Esophagus muscularis mucosa (tissue), 4 donors: ENCODE data around the gene COPS8. TPM values are rescaled to one million over a fixed set of nuclear protein-coding genes. Genes with fewer than 3 reads are reported as not detected.
A peak's percentile ranks its signal among the peaks of the same experiment; 100 is the strongest.

Experiments
- DNase-seq: peaks from one replicate; pipeline ENCODE4 v3.0.0-alpha.2; 2017; ENCODE audit errors: extremely low spot score
- H3K27ac ChIP-seq, 4 donors: fragments of 200-600 bp; sonication (generic); replicated peaks in 1 of 4; 1 replicate in 3 of 4; 2 replicates in 1 of 4; pipeline ENCODE4 v1.5.1; 2016 to 2019; ENCODE audit warnings: mild to moderate bottlenecking in 1 of 4
- H3K27me3 ChIP-seq, 4 donors: fragments of 200-600 bp; sonication (generic); one replicate each; pipeline versions ENCODE4 v1.5.1 to v1.6.0; 2016 to 2019
- H3K36me3 ChIP-seq, 4 donors: fragments of 200-600 bp; sonication (generic); one replicate each; pipeline ENCODE4 v1.5.1; 2016 to 2019
- H3K4me1 ChIP-seq, 4 donors: fragments of 200-600 bp; sonication (generic); one replicate each; pipeline ENCODE4 v1.5.1; 2016 to 2019
- H3K4me3 ChIP-seq, 4 donors: fragments of 200-600 bp; sonication (generic); 1 replicate in 2 of 4; 2 replicates in 2 of 4; pipeline ENCODE4 v1.5.1; 2016 to 2019; ENCODE audit warnings: mild to moderate bottlenecking in 4 of 4, moderate library complexity in 1 of 4
- H3K9me3 ChIP-seq, 4 donors: fragments of 200-600 bp; sonication (generic); 1 replicate in 3 of 4; 2 replicates in 1 of 4; pipeline ENCODE4 v1.5.1; 2016 to 2019
- EP300 ChIP-seq: sonication (generic); formaldehyde crosslinking; IDR thresholded peaks from one replicate; pipeline ENCODE4 v1.6.1; 2017; ENCODE audit warnings: antibody characterized with exemption
- POLR2A ChIP-seq: fragments of 450-650 bp; IDR thresholded peaks from one replicate; pipeline ENCODE4 v1.6.1; 2017; ENCODE audit warnings: antibody characterized with exemption, moderate library complexity, mild to moderate bottlenecking, low read depth
- POLR2AphosphoS5 ChIP-seq, 2 donors: sonication (generic); formaldehyde crosslinking; IDR thresholded peaks; one replicate each; pipeline ENCODE4 v1.6.1; 2017; ENCODE audit warnings: antibody characterized with exemption in 2 of 2
- WGBS: methylation state at CpG from one replicate; pipeline ENCODE4 v1.1.5; 2018; 5-methylcytosine and 5-hydroxymethylcytosine counted together
- intact Hi-C: fragments of 100-400 bp; cut with DNase I; formaldehyde crosslinking; loops from one replicate; pipeline ENCODE4 v1.15.1; 2023
- total RNA-seq, 4 donors: library from RNA; depleted of rRNA; stranded (reverse); fragments of >200 nt; gene quantifications; one replicate each; pipeline versions ENCODE4 v1.1.0 to v1.2.1, GENCODE V29; 2016
- TF ChIP-seq, protein P1 (sequence below), 3 experiments: fragments of 200-600 bp in 2 of 3; fragments of 450-650 bp in 1 of 3; sonication (generic) in 2 of 3; IDR thresholded peaks; one replicate each; pipeline ENCODE4 v1.5.1; 2017 to 2019; ENCODE audit warnings: antibody characterized with exemption in 3 of 3, mild to moderate bottlenecking in 2 of 3, moderate library complexity in 1 of 3

The COPS8 gene
- total RNA-seq, 4 donors from 2014 or later, result 69.4 to 96.0 (median 82.8) TPM

DNA sequence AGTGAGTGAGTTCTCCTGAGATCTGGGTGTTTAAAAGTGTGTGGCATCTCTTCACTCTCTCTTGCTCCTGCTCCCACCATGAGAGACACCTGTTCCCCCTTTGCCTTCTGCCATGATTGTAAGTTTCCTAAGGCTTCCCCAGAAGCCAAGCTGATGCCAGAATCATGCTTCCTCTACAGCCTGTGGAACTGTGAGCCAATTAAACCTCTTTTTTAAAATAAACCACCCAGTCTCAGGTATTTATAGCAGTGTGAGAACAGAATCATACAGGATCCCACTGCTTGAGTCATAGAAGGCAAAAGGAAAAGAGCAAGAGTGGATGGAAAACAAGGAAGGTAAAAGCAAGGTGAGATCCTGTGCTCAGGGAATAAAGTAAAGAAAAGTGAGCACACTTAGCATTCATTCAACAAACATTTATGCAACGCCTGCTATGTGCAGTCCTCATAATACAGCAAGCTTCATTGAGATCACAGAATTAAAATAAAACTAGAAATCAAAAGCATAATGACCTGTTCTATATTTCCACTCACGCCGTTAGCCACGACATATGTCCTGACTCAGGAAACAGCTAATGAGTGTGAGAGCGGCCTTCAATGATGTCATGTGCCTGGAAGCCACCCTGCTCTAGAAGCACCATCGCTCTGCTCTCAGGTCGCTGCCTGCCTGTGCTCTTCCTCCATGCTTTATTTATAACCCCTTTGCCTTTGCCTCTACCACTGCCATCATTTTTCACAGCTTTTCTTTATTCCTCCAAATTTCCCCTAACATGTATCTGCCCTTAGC lies 11.3 kb upstream of the COPS8 start:
- no peaks in the 10 kb centered on the region for H3K9me3 ChIP-seq
- H3K27me3 ChIP-seq, result no peaks in the 10 kb centered on the region
- WGBS, result 62% methylated on average over 7 of the region's 7 CpGs
- H3K27ac ChIP-seq, result no peak overlapping the region
- peaks cover 0 to 33% (median 2%) of the 10 kb centered on the region in 4 donors for H3K4me1 ChIP-seq
- TF ChIP-seq EP300, result no peak
- no peak for TF ChIP-seq POLR2A
- TF ChIP-seq POLR2AphosphoS5 (IDR thresholded peaks at IDR 0.05), result no peak
- TF ChIP-seq, protein P1, sequence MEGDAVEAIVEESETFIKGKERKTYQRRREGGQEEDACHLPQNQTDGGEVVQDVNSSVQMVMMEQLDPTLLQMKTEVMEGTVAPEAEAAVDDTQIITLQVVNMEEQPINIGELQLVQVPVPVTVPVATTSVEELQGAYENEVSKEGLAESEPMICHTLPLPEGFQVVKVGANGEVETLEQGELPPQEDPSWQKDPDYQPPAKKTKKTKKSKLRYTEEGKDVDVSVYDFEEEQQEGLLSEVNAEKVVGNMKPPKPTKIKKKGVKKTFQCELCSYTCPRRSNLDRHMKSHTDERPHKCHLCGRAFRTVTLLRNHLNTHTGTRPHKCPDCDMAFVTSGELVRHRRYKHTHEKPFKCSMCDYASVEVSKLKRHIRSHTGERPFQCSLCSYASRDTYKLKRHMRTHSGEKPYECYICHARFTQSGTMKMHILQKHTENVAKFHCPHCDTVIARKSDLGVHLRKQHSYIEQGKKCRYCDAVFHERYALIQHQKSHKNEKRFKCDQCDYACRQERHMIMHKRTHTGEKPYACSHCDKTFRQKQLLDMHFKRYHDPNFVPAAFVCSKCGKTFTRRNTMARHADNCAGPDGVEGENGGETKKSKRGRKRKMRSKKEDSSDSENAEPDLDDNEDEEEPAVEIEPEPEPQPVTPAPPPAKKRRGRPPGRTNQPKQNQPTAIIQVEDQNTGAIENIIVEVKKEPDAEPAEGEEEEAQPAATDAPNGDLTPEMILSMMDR (IDR thresholded peaks at IDR 0.05), result no peak
- intact Hi-C loops, result no loop called here
- H3K36me3 ChIP-seq, result no peaks in the 10 kb centered on the region
- peak; percentile 83 for DNase-seq
- H3K4me3 ChIP-seq, result no peak overlapping the region

DNA sequence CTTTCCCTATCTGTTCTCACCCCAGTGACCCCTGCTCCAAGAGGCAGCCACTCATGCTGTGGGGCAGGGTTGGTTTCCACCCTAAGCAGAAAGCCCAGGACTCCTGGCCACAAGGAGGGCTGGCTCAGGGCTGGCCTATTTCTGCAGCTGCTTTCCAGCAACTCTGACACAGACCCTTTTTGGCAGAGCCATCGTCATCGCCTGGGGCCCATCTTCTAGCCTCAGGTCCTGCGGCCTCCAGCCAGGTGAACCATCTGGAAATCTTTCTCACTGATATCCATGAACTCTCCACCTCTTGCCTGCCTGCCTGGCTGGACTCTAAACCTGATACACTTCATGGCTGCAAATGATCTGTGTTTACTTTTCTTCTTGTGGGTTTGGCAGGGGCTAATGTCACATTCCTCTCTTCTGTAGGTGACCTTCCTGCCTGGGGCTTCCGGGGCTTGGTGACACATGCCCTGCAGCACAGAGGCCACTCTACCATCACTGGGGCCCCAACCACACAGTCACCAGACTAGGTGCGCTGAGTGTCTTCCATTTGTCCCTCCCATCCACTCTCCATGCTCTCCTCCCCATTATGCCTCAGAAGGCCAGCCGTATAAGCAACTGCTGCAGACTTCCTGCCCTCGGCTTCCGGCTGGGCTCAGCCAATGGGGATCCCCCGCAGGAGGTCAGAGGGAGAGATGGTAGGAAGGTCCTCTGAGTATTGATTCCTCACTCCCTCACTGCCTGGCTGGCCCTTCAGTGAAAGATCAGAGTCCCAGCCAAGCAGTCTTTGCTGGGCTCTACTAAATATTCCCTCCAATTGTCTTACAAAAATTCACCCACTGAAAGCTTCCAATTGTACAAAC lies 9.7 kb upstream of the COPS8 start:
- intact Hi-C loops, result no loop called here
- no peak for TF ChIP-seq POLR2AphosphoS5 (IDR thresholded peaks at IDR 0.05)
- TF ChIP-seq, protein P1 (IDR thresholded peaks at IDR 0.05), result no peak
- TF ChIP-seq POLR2A, result no peak
- TF ChIP-seq EP300, result no peak
- H3K27ac ChIP-seq, result no peak overlapping the region
- H3K4me3 ChIP-seq, result no peak overlapping the region
- 78% methylated on average over 9 of the region's 9 CpGs for WGBS
- DNase-seq, result peak; percentile 84
- H3K9me3 ChIP-seq, result no peaks in the 10 kb centered on the region
- peaks cover 0 to 33% (median 2%) of the 10 kb centered on the region in 4 donors for H3K4me1 ChIP-seq
- no peaks in the 10 kb centered on the region for H3K27me3 ChIP-seq
- no peaks in the 10 kb centered on the region for H3K36me3 ChIP-seq

DNA sequence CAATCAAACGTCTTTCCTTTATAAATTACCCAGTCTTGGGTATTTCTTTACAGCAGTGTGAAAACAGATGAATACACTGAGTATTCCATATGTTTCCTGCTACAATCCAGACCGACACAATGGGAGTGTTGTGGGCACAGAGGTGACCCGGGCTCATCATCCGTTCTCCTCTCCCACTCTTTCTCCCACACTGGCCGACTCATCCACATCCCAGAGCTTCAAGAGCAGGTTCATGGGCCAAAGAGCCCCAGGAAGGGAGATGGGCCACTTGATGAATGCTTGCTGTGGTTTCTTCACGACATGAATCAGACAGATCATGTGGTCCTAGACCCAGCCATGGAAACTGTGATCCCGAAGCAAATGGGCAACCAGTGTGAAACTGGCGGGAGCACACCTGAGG lies 4.1 kb upstream of the COPS8 start:
- no peaks in the 10 kb centered on the region for H3K9me3 ChIP-seq
- H3K4me1 ChIP-seq, result peaks cover 11 to 28% (median 16%) of the 10 kb centered on the region in 4 donors
- TF ChIP-seq EP300 (no peak), POLR2A (no peak), POLR2AphosphoS5 (IDR thresholded peaks at IDR 0.05) (no peak)
- TF ChIP-seq, protein P1 (IDR thresholded peaks at IDR 0.05), result no peak
- H3K27me3 ChIP-seq, result no peaks in the 10 kb centered on the region
- no peak for DNase-seq
- 95% methylated on average over 8 of the region's 8 CpGs for WGBS
- no peak overlapping the region for H3K27ac ChIP-seq
- intact Hi-C loops, result no loop called here
- H3K4me3 ChIP-seq, result no peak overlapping the region
- no peaks in the 10 kb centered on the region for H3K36me3 ChIP-seq

DNA sequence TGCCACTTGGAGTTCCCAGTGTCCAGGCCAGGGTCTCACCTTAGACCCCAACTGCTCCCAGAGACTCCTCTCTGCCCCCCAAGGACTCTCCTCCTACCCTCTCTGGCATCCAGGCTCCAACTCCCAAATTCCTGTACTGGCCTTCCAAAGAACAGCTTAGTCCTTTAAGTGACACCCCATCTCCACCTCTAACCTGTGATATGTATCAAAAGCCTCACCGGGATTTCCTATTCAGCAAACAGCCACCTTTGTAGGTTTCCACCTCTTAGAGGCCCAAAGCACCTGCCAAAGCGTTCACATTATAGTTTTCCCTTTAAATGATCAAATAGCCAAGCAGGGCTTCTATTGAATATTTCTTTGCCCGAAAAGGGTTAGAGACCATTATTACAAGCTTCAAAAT lies 2.7 kb upstream of the COPS8 start:
- WGBS, result 93% methylated on average over 3 of the region's 3 CpGs
- no peaks in the 10 kb centered on the region for H3K9me3 ChIP-seq
- no peak for TF ChIP-seq POLR2AphosphoS5 (IDR thresholded peaks at IDR 0.05)
- TF ChIP-seq, protein P1 (IDR thresholded peaks at IDR 0.05), result no peak
- TF ChIP-seq EP300, result no peak
- no peaks in the 10 kb centered on the region for H3K27me3 ChIP-seq
- no peak overlapping the region for H3K27ac ChIP-seq
- H3K4me1 ChIP-seq, result peaks cover 20 to 43% (median 29%) of the 10 kb centered on the region in 4 donors
- H3K36me3 ChIP-seq, result no peaks in the 10 kb centered on the region
- peak; percentile 91 for DNase-seq
- no peak overlapping the region for H3K4me3 ChIP-seq
- intact Hi-C loops, result no loop called here
